Stomach (tissue), 19 donors: ENCODE results near the gene MORN2. TPM values are rescaled to one million over a fixed set of nuclear protein-coding genes. Genes with fewer than 3 reads are reported as not detected.
A peak's percentile ranks its signal among the peaks of the same experiment; 100 is the strongest.
"Not testable (repeated sequence)": the region's sequence is repeated elsewhere in the genome, so short reads cannot be mapped to it uniquely, and the experiment has no call there.

Experiments
- DNase-seq, 2 donors: peaks; one replicate each; pipeline versions ENCODE4 v3.0.0 to v3.0.0-alpha.2; 2013 to 2019
- H3K27ac ChIP-seq, 5 donors: fragments of 200-600 bp in 4 of 5; sonication (generic) in 4 of 5; one replicate each; pipeline ENCODE4 v1.5.1; 2013 to 2019; ENCODE audit warnings: mild to moderate bottlenecking in 1 of 5, moderate library complexity in 1 of 5
- H3K27me3 ChIP-seq, 3 donors: fragments of 200-600 bp; sonication (generic); one replicate each; pipeline ENCODE4 v1.5.1; 2017 to 2019; ENCODE audit warnings: mixed run types in 1 of 3
- H3K36me3 ChIP-seq, 4 donors: fragments of 200-600 bp; sonication (generic); 1 replicate in 3 of 4; 2 replicates in 1 of 4; pipeline ENCODE4 v1.5.1; 2016 to 2019
- H3K4me1 ChIP-seq, 4 donors: fragments of 200-600 bp; sonication (generic); one replicate each; pipeline ENCODE4 v1.5.1; 2016 to 2019
- H3K4me3 ChIP-seq, 4 donors: fragments of 200-600 bp; sonication (generic) in 3 of 4; one replicate each; pipeline ENCODE4 v1.5.1; 2016 to 2019; ENCODE audit warnings: mild to moderate bottlenecking in 1 of 4
- H3K9me3 ChIP-seq, 4 donors: fragments of 200-600 bp; sonication (generic); one replicate each; pipeline ENCODE4 v1.5.1; 2016 to 2019
- CTCF ChIP-seq, 7 experiments: fragments of 450-650 bp in 4 of 7; fragments of 200-600 bp in 3 of 7; sonication (generic) in 3 of 7; IDR thresholded peaks; one replicate each; pipeline ENCODE4 v1.5.1; 2016 to 2019; ENCODE audit warnings: antibody characterized with exemption in 7 of 7, control low read depth in 2 of 7, mild to moderate bottlenecking in 1 of 7
- EP300 ChIP-seq: sonication (generic); formaldehyde crosslinking; IDR thresholded peaks from one replicate; pipeline ENCODE4 v1.6.1; 2017; ENCODE audit warnings: antibody characterized with exemption
- POLR2A ChIP-seq, 4 donors: fragments of 450-650 bp; IDR thresholded peaks; one replicate each; pipeline ENCODE4 v1.6.1; 2016; ENCODE audit warnings: antibody characterized with exemption in 4 of 4, control low read depth in 2 of 4, mild to moderate bottlenecking in 1 of 4, moderate library complexity in 1 of 4
- POLR2AphosphoS5 ChIP-seq, 3 donors: sonication (generic); formaldehyde crosslinking; IDR thresholded peaks; one replicate each; pipeline ENCODE4 v1.6.1; 2016; ENCODE audit warnings: antibody characterized with exemption in 3 of 3
- WGBS, 5 donors: extraction: QIAGEN DNeasy Blood & Tissue Kit in 3 of 5; methylation state at CpG; one replicate each; pipeline versions ENCODE4 v1.1.5 to v1.1.7; 2013 to 2018; 5-methylcytosine and 5-hydroxymethylcytosine counted together
- intact Hi-C: fragments of 100-400 bp; cut with DNase I; formaldehyde crosslinking; loops from one replicate; pipeline ENCODE4 v1.15.1; 2023; ENCODE audit warnings: low total_unique reads
- long read RNA-seq, 10 donors: transcript quantifications; one replicate each; lab custom pipeline, GENCODE V29; 2026
- polyA plus RNA-seq, 3 donors: library from polyadenylated mRNA; stranded (reverse); fragments of 200-250 nt; gene quantifications; one replicate each; pipeline ENCODE4 v1.2.3, GENCODE V29; 2013
- total RNA-seq, 5 donors: library from RNA; depleted of rRNA; stranded (reverse); fragments of >200 nt; gene quantifications; one replicate each; pipeline versions ENCODE4 v1.1.0 to v1.2.3, GENCODE V29; 2014 to 2016
- donor health status: healthy with polysubstance abuse.
- donor health status: Bipolar disorder and iron deficiency.
- donor health status: healthy.

The MORN2 gene
- 10 to 100 TPM in 1 of 5 donors, 1 to 10 TPM in 2, not detected in 2; 1.3 to 14.1 (median 2.6) TPM for total RNA-seq
- 10 to 100 TPM; 23.0 to 33.1 (median 26.9) TPM for polyA plus RNA-seq
- long read RNA-seq, donor 1, partial matches to known transcripts, result 0 of 3 reads
- long read RNA-seq, donor 1, other reads (novel, unspliced or antisense), result 0 of 3 reads
- long read RNA-seq, donor 2, result 0 reads
- long read RNA-seq, donor 3, partial matches to known transcripts, result 0 of 1 reads
- long read RNA-seq, donor 3, other reads (novel, unspliced or antisense), result 0 of 1 reads
- long read RNA-seq, donor 4, result 0 reads
- long read RNA-seq, donor 5, transcript MORN2-201 (5 exons, 739 nt), result major isoform, 5 of 5 reads
- long read RNA-seq, donor 5, partial matches to known transcripts, result 0 of 5 reads
- long read RNA-seq, donor 5, other reads (novel, unspliced or antisense), result 0 of 5 reads
- long read RNA-seq, donor 6, result 0 reads
- long read RNA-seq, donor 7, transcript MORN2-201 (5 exons, 739 nt), result major isoform, 6 of 6 reads
- long read RNA-seq, donor 7, partial matches to known transcripts, result 0 of 6 reads
- long read RNA-seq, donor 7, other reads (novel, unspliced or antisense), result 0 of 6 reads
- long read RNA-seq, donor 8, transcript MORN2-201 (5 exons, 739 nt), result major isoform, 6 of 6 reads
- long read RNA-seq, donor 8, partial matches to known transcripts, result 0 of 6 reads
- long read RNA-seq, donor 8, other reads (novel, unspliced or antisense), result 0 of 6 reads
- long read RNA-seq, donor 9, transcript MORN2-201 (5 exons, 739 nt), result major isoform, 11 of 11 reads
- long read RNA-seq, donor 9, partial matches to known transcripts, result 0 of 11 reads
- long read RNA-seq, donor 9, other reads (novel, unspliced or antisense), result 0 of 11 reads
- long read RNA-seq, donor 10, partial matches to known transcripts, result 0 of 3 reads
- long read RNA-seq, donor 10, other reads (novel, unspliced or antisense), result 0 of 3 reads

GRCh38 chr2:38875576-38876367 lies at the start of gene MORN2, which contains the start of gene DHX57:
MORN2 (plus strand) TSS chr2:38875976.
DHX57 (minus strand) TSS chr2:38875934; CDS start chr2:38868405, 7,529 bp downstream.
- TF ChIP-seq CTCF (IDR thresholded peaks at IDR 0.05) (no peak), POLR2AphosphoS5 (IDR thresholded peaks at IDR 0.05) (peak in 2 of 3 donors; percentile 32 to 75), POLR2A (IDR thresholded peaks at IDR 0.05) (no peak)
- WGBS, 5 donors, result 1 to 2% (median 1%) methylated on average over 27 to 52 of the region's 52 CpGs
- peaks cover 0 to 23% (median 16%) of the 10 kb centered on the region in 4 donors for H3K4me1 ChIP-seq
- H3K36me3 ChIP-seq, result peaks cover 0 to 7% (median 6%) of the 10 kb centered on the region in 4 donors
- H3K27me3 ChIP-seq, result no peaks in the 10 kb centered on the region
- peak within 1 kb of the TSS; percentile 74 to 80 (median 78) for H3K4me3 ChIP-seq
- peak; percentile 90 to 96 for DNase-seq
- intact Hi-C loops, result no loop called here
- H3K9me3 ChIP-seq, result no peaks in the 10 kb centered on the region
- H3K27ac ChIP-seq, result peak within 1 kb of the TSS; percentile 37 to 84 (median 70)

- DNase-seq, H3K4me3 ChIP-seq, intact Hi-C loops, H3K9me3 ChIP-seq, H3K4me1 ChIP-seq, H3K27me3 ChIP-seq: not testable (repeated sequence)
- Histone ChIP-seq H3K27ac (peak overlapping the region in 1 of 5 donors; percentile 7), H3K36me3 (peaks cover 7 to 71% (median 63%) of the 10 kb centered on the region in 4 donors)
- 78 to 88% (median 82%) methylated on average over 10 of the region's 10 CpGs for WGBS, 5 donors
These were observed 48.1 kb upstream of the MORN2 start for GRCh38 chr2:38827539-38828145.

- DNase-seq, result no peak
- Histone ChIP-seq H3K4me1 (peaks cover 0 to 4% (median 0%) of the 10 kb centered on the region in 4 donors), H3K36me3 (peaks cover 1 to 70% (median 63%) of the 10 kb centered on the region in 4 donors), H3K27ac (no peak overlapping the region), H3K9me3 (no peaks in the 10 kb centered on the region), H3K27me3 (no peaks in the 10 kb centered on the region), H3K4me3 (no peak overlapping the region)
- WGBS, 5 donors, result 76 to 86% (median 83%) methylated on average over 4 of the region's 4 CpGs
- TF ChIP-seq EP300 (no peak), POLR2AphosphoS5 (IDR thresholded peaks at IDR 0.05) (no peak), POLR2A (IDR thresholded peaks at IDR 0.05) (no peak), CTCF (IDR thresholded peaks at IDR 0.05) (no peak)
- intact Hi-C loops, result no loop called here
These were observed 47.3 kb upstream of the MORN2 start for GRCh38 chr2:38828460-38828859.

- intact Hi-C loops, result no loop called here
- Histone ChIP-seq H3K4me3 (no peak overlapping the region), H3K27me3 (no peaks in the 10 kb centered on the region), H3K27ac (peak overlapping the region in 1 of 5 donors; percentile 32), H3K36me3 (peaks cover 0 to 71% (median 59%) of the 10 kb centered on the region in 4 donors), H3K9me3 (no peaks in the 10 kb centered on the region), H3K4me1 (peaks cover 0 to 4% (median 0%) of the 10 kb centered on the region in 4 donors)
- no peak for TF ChIP-seq POLR2AphosphoS5 (IDR thresholded peaks at IDR 0.05)
- no peak for TF ChIP-seq EP300
- TF ChIP-seq POLR2A (IDR thresholded peaks at IDR 0.05), result no peak
- TF ChIP-seq CTCF (IDR thresholded peaks at IDR 0.05), result no peak
- 97 to 98% (median 98%) methylated on average over 1 of the region's 1 CpG for WGBS, 5 donors
- DNase-seq, result no peak
These were observed 45.8 kb upstream of the MORN2 start for GRCh38 chr2:38829971-38830370.
